Ovary (tissue), 3 donors: ENCODE measurements around the gene FZD1.

ENCODE experiments used
- EP300 ChIP-seq: sonication (generic); formaldehyde crosslinking; IDR thresholded peaks from one replicate; pipeline ENCODE4 v1.6.1; 2017; ENCODE audit warnings: antibody characterized with exemption
- POLR2A ChIP-seq: fragments of 450-650 bp; IDR thresholded peaks from one replicate; pipeline ENCODE4 v1.6.1; 2017; ENCODE audit warnings: antibody characterized with exemption, mild to moderate bottlenecking, moderate library complexity
- TF ChIP-seq, protein P1 (sequence below), 3 donors: fragments of 450-650 bp in 2 of 3; fragments of 200-600 bp in 1 of 3; IDR thresholded peaks; one replicate each; pipeline versions ENCODE4 v1.5.1 to v1.8.0; 2016 to 2022; ENCODE audit warnings: antibody characterized with exemption in 3 of 3, mild to moderate bottlenecking in 1 of 3
- donor health status: DM: no; HTN: no; CAD: no.

- TF ChIP-seq, protein P1, sequence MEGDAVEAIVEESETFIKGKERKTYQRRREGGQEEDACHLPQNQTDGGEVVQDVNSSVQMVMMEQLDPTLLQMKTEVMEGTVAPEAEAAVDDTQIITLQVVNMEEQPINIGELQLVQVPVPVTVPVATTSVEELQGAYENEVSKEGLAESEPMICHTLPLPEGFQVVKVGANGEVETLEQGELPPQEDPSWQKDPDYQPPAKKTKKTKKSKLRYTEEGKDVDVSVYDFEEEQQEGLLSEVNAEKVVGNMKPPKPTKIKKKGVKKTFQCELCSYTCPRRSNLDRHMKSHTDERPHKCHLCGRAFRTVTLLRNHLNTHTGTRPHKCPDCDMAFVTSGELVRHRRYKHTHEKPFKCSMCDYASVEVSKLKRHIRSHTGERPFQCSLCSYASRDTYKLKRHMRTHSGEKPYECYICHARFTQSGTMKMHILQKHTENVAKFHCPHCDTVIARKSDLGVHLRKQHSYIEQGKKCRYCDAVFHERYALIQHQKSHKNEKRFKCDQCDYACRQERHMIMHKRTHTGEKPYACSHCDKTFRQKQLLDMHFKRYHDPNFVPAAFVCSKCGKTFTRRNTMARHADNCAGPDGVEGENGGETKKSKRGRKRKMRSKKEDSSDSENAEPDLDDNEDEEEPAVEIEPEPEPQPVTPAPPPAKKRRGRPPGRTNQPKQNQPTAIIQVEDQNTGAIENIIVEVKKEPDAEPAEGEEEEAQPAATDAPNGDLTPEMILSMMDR (IDR thresholded peaks at IDR 0.05), result no peak
- TF ChIP-seq POLR2A (no peak), EP300 (no peak)
These were observed 718 bp upstream of the FZD1 start for GRCh38 chr7:91263384-91264045.
